HepG2 (cell line): ENCODE results near the gene PPAT. TPM values are rescaled to one million over a fixed set of nuclear protein-coding genes. Genes with fewer than 3 reads are reported as not detected.

Source experiments
- AKAP8 ChIP-seq: sonication (generic); formaldehyde crosslinking; IDR thresholded peaks from 2 replicates; pipeline ENCODE4 v1.5.1; 2020; ENCODE audit warnings: mild to moderate bottlenecking, missing genetic modification reagents
- ATRX ChIP-seq: sonication (generic); formaldehyde crosslinking; IDR thresholded peaks from 2 replicates; pipeline ENCODE4 v1.4.0; 2020; ENCODE audit warnings: missing genetic modification reagents, borderline replicate concordance
- FOXA3 ChIP-seq: IDR thresholded peaks from 2 replicates; pipeline ENCODE4 v1.6.1; 2016; ENCODE audit warnings: missing genetic modification reagents, missing compliant biosample characterization
- HNF4A ChIP-seq: sonication (generic); formaldehyde crosslinking; IDR thresholded peaks from 2 replicates; pipeline ENCODE4 v1.4.0; 2020; ENCODE audit warnings: missing genetic modification reagents
- MXD4 ChIP-seq: IDR thresholded peaks from 2 replicates; pipeline ENCODE4 v1.6.1; 2016; ENCODE audit warnings: mild to moderate bottlenecking, missing biosample characterization, missing genetic modification reagents
- NFIB ChIP-seq: sonication (generic); formaldehyde crosslinking; IDR thresholded peaks from 2 replicates; pipeline ENCODE4 v1.9.0; 2021; ENCODE audit warnings: missing genetic modification reagents, mild to moderate bottlenecking, borderline replicate concordance
- RAD21 ChIP-seq: fragments of 450-650 bp; formaldehyde crosslinking; IDR thresholded peaks from 2 replicates; pipeline ENCODE4 v1.5.0; 2020; ENCODE audit warnings: mild to moderate bottlenecking
- SP2 ChIP-seq: sonication (generic); formaldehyde crosslinking; IDR thresholded peaks from 2 replicates; pipeline ENCODE4 v1.5.1; 2020; ENCODE audit warnings: mild to moderate bottlenecking, missing genetic modification reagents
- TAF1 ChIP-seq: sonication (generic); formaldehyde crosslinking; IDR thresholded peaks from 2 replicates; pipeline ENCODE4 v1.4.0; 2020; ENCODE audit warnings: missing genetic modification reagents
- TEAD3 ChIP-seq: optimal IDR thresholded peaks from 2 replicates; pipeline ENCODE3; 2016; ENCODE audit warnings: borderline replicate concordance
- TMF1 ChIP-seq: sonication (generic); formaldehyde crosslinking; IDR thresholded peaks from 2 replicates; pipeline ENCODE4 v1.8.1; 2022; ENCODE audit warnings: low read depth, missing genetic modification reagents
- ZFYVE20 ChIP-seq: sonication (generic); formaldehyde crosslinking; IDR thresholded peaks from 2 replicates; pipeline ENCODE4 v1.8.0; 2023; ENCODE audit warnings: low read depth, mild to moderate bottlenecking, moderate library complexity, missing genetic modification reagents, borderline replicate concordance
- ZMYM2 ChIP-seq: sonication (generic); formaldehyde crosslinking; IDR thresholded peaks from 2 replicates; pipeline ENCODE4 v1.8.0; 2022; ENCODE audit warnings: mild to moderate bottlenecking, missing genetic modification reagents
- polyA plus RNA-seq, 8 experiments: library from polyadenylated mRNA; depleted of rRNA in 3 of 8; stranded (reverse) in 7 of 8; unstranded in 1 of 8; fragments of >200 nt; fragmentation: Illumina TruSeq in 4 of 8; extraction: Trizol in 4 of 8; gene quantifications; 2 replicates each; pipeline versions ENCODE4 v1.2.1 to v1.2.3, GENCODE V29; 2011 to 2016; ENCODE audit warnings: low read depth in 4 of 8, missing spikeins in 1 of 8, mixed read lengths in 1 of 8; ENCODE audit not compliant: insufficient read depth in 1 of 8
- total RNA-seq, 5 experiments: library from RNA; depleted of rRNA; stranded (reverse); fragments of >200 nt; fragmentation: Illumina TruSeq; extraction: Trizol; gene quantifications; 2 replicates each; pipeline ENCODE4 v1.2.3, GENCODE V29; 2016; ENCODE audit warnings: low read depth in 1 of 5
- TF ChIP-seq, protein P1 (sequence below), 2 experiments: IDR thresholded peaks; 2 replicates each; pipeline ENCODE4 v1.6.1; 2011 to 2012; ENCODE audit warnings: low read length in 2 of 2, borderline replicate concordance in 1 of 2, low read depth in 1 of 2, mild to moderate bottlenecking in 1 of 2, moderate library complexity in 1 of 2
- TF ChIP-seq, protein P2 (sequence below): sonication (generic); formaldehyde crosslinking; IDR thresholded peaks from 2 replicates; pipeline ENCODE4 v1.5.0; 2020; ENCODE audit warnings: missing genetic modification reagents
- TF ChIP-seq, protein P3 (sequence below): sonication (generic); formaldehyde crosslinking; IDR thresholded peaks from one replicate; pipeline ENCODE4 v1.5.1; 2020; ENCODE audit warnings: mild to moderate bottlenecking, missing genetic modification reagents; ENCODE audit errors: not compliant biosample characterization

PPAT gene
- total and polyA plus RNA-seq, 2 of the 13 experiments (the other 11 are each of a cell fraction or from before 2014, with no cell fraction given) = 16.9 to 62.6 TPM

DNA sequence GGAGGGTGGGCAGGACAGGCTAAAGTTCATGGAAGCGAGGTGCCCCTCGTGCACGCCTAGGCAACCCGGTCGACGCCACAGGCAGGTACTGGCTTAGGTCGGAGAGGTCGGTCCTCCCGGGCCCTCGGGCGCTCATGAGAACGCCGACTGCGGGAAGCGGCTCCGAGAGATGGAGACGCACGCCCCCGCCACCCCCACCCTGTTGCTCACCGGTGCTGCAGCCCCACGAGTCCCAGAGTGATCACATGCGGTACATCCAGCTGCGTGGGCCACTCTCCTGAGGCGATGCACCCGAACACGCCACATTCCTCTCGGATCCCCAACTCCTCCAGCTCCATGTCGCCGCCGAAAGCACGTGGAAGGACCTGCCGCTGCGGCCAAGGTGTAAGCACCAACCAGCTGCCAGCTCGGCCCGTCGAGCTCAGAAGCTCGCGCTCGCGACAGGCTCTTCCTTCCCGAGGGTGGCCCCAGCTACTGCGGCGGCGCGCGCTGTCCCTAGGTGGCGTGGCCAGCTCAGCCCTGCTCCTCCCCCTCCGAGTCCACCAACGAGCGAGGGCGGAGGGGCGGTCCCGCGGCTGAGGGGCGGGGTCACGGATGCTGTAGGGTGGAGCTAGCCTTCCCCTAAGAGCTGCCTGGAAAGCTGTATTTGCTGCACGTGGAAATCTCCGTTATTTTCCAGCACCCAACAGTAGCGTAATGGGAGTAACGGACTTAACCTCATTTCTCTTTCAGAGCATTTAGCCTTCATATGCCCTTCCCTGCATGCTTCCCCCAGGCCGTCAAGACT is at the start of gene PPAT (continued):
- TF ChIP-seq NFIB (CRISPR knock-in tag) (no peak), MXD4 (CRISPR knock-in tag) (peak; percentile 97), ATRX (CRISPR knock-in tag) (no peak), AKAP8 (CRISPR knock-in tag) (0 out of 2 replicates have a peak, but pooled peaks have one; percentile 46), HNF4A (CRISPR knock-in tag) (peak; percentile 57), FOXA3 (CRISPR knock-in tag) (peak; percentile 15; the same call in 1 of the 2 replicates), RAD21 (CRISPR knock-in tag) (no peak), ZFYVE20 (CRISPR knock-in tag) (0 out of 2 replicates have a peak, but pooled peaks have one; percentile 61), ZMYM2 (CRISPR knock-in tag) (peak; percentile 72; the same call in 1 of the 2 replicates), TEAD3 (CRISPR knock-in tag) (peak; percentile 46), TAF1 (CRISPR knock-in tag) (peak; percentile 78), TMF1 (CRISPR knock-in tag) (peak; percentile 62; the same call in 1 of the 2 replicates), SP2 (CRISPR knock-in tag) (peak; percentile 48; the same call in 1 of the 2 replicates)
- TF ChIP-seq, protein P1, sequence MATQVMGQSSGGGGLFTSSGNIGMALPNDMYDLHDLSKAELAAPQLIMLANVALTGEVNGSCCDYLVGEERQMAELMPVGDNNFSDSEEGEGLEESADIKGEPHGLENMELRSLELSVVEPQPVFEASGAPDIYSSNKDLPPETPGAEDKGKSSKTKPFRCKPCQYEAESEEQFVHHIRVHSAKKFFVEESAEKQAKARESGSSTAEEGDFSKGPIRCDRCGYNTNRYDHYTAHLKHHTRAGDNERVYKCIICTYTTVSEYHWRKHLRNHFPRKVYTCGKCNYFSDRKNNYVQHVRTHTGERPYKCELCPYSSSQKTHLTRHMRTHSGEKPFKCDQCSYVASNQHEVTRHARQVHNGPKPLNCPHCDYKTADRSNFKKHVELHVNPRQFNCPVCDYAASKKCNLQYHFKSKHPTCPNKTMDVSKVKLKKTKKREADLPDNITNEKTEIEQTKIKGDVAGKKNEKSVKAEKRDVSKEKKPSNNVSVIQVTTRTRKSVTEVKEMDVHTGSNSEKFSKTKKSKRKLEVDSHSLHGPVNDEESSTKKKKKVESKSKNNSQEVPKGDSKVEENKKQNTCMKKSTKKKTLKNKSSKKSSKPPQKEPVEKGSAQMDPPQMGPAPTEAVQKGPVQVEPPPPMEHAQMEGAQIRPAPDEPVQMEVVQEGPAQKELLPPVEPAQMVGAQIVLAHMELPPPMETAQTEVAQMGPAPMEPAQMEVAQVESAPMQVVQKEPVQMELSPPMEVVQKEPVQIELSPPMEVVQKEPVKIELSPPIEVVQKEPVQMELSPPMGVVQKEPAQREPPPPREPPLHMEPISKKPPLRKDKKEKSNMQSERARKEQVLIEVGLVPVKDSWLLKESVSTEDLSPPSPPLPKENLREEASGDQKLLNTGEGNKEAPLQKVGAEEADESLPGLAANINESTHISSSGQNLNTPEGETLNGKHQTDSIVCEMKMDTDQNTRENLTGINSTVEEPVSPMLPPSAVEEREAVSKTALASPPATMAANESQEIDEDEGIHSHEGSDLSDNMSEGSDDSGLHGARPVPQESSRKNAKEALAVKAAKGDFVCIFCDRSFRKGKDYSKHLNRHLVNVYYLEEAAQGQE (IDR thresholded peaks at IDR 0.05; ENCODE audit: borderline replicate concordance in 1 of 2, low read depth in 1 of 2, low read length in 2 of 2) = peak in 1 of 2 experiments; percentile 57; a peak in 1 of 4 replicates
- TF ChIP-seq, protein P2, sequence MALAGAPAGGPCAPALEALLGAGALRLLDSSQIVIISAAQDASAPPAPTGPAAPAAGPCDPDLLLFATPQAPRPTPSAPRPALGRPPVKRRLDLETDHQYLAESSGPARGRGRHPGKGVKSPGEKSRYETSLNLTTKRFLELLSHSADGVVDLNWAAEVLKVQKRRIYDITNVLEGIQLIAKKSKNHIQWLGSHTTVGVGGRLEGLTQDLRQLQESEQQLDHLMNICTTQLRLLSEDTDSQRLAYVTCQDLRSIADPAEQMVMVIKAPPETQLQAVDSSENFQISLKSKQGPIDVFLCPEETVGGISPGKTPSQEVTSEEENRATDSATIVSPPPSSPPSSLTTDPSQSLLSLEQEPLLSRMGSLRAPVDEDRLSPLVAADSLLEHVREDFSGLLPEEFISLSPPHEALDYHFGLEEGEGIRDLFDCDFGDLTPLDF (CRISPR knock-in tag) = no peak
- TF ChIP-seq, protein P3, sequence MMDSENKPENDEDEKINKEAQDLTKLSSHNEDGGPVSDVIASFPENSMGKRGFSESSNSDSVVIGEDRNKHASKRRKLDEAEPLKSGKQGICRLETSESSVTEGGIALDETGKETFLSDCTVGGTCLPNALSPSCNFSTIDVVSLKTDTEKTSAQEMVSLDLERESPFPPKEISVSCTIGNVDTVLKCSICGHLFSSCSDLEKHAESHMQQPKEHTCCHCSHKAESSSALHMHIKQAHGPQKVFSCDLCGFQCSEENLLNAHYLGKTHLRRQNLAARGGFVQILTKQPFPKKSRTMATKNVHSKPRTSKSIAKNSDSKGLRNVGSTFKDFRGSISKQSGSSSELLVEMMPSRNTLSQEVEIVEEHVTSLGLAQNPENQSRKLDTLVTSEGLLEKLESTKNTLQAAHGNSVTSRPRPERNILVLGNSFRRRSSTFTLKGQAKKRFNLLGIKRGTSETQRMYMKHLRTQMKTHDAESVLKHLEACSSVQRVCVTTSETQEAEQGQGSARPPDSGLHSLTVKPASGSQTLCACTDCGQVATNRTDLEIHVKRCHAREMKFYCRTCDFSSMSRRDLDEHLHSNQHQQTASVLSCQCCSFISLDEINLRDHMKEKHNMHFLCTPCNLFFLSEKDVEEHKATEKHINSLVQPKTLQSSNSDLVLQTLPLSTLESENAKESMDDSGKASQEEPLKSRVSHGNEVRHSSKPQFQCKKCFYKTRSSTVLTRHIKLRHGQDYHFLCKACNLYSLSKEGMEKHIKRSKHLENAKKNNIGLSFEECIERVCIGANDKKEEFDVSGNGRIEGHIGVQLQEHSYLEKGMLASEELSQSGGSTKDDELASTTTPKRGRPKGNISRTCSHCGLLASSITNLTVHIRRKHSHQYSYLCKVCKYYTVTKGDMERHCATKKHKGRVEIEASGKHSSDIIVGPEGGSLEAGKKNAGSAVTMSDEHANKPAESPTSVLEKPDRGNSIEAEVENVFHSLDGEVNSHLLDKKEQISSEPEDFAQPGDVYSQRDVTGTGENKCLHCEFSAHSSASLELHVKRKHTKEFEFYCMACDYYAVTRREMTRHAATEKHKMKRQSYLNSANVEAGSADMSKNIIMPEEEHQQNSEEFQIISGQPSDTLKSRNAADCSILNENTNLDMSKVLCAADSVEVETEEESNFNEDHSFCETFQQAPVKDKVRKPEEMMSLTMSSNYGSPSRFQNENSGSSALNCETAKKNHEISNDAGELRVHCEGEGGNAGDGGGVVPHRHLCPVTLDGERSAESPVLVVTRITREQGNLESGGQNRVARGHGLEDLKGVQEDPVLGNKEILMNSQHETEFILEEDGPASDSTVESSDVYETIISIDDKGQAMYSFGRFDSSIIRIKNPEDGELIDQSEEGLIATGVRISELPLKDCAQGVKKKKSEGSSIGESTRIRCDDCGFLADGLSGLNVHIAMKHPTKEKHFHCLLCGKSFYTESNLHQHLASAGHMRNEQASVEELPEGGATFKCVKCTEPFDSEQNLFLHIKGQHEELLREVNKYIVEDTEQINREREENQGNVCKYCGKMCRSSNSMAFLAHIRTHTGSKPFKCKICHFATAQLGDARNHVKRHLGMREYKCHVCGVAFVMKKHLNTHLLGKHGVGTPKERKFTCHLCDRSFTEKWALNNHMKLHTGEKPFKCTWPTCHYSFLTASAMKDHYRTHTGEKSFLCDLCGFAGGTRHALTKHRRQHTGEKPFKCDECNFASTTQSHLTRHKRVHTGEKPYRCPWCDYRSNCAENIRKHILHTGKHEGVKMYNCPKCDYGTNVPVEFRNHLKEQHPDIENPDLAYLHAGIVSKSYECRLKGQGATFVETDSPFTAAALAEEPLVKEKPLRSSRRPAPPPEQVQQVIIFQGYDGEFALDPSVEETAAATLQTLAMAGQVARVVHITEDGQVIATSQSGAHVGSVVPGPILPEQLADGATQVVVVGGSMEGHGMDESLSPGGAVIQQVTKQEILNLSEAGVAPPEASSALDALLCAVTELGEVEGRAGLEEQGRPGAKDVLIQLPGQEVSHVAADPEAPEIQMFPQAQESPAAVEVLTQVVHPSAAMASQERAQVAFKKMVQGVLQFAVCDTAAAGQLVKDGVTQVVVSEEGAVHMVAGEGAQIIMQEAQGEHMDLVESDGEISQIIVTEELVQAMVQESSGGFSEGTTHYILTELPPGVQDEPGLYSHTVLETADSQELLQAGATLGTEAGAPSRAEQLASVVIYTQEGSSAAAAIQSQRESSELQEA (CRISPR knock-in tag) = peak; percentile 80
